GM12878 (cell line): Measurements from ENCODE around the gene CHKA. TPM values are rescaled to one million over a fixed set of nuclear protein-coding genes. Genes with fewer than 3 reads are reported as not detected.

Source experiments
- ATF3 ChIP-seq: IDR thresholded peaks from 2 replicates; pipeline ENCODE4 v1.6.1; 2011; ENCODE audit warnings: low read depth, mild to moderate bottlenecking, low read length, moderate library complexity, borderline replicate concordance; ENCODE audit errors: extremely low read depth
- BCL11A ChIP-seq: IDR thresholded peaks from 2 replicates; pipeline ENCODE4 v1.6.1; 2011; ENCODE audit warnings: low read depth, low read length
- EP300 ChIP-seq, 2 experiments: fragments of 150-350 bp in 1 of 2; IDR thresholded peaks; 2 replicates each; pipeline ENCODE4 v1.6.1; 2011 to 2012; ENCODE audit warnings: low read depth in 2 of 2, low read length in 2 of 2, borderline replicate concordance in 1 of 2, improper control_type of control experiment in 1 of 2, inconsistent platforms in 1 of 2; ENCODE audit not compliant: control insufficient read depth in 1 of 2
- ETV6 ChIP-seq, 2 experiments: fragments of 450-650 bp in 1 of 2; IDR thresholded peaks in 1 of 2; conservative IDR thresholded peaks in 1 of 2; 2 replicates each; pipeline ENCODE4 v1.6.1; 2014; ENCODE audit warnings: antibody characterized with exemption in 1 of 2, borderline replicate concordance in 1 of 2, low read depth in 1 of 2, mild to moderate bottlenecking in 1 of 2, moderate library complexity in 1 of 2
- FOS ChIP-seq: IDR thresholded peaks from 3 replicates; pipeline ENCODE4 v1.6.1; 2011; ENCODE audit warnings: borderline replicate concordance; ENCODE audit not compliant: insufficient read length; ENCODE audit errors: extremely low read depth
- FOXM1 ChIP-seq: IDR thresholded peaks from 2 replicates; pipeline ENCODE4 v1.6.1; 2012; ENCODE audit warnings: low read depth, mild to moderate bottlenecking, inconsistent platforms, low read length, moderate library complexity
- HCFC1 ChIP-seq: fragments of 150-350 bp; IDR thresholded peaks from 2 replicates; pipeline ENCODE4 v1.6.1; 2014; ENCODE audit warnings: low read length
- IKZF2 ChIP-seq, 2 experiments: fragments of 450-650 bp; IDR thresholded peaks; 2 replicates each; pipeline ENCODE4 v1.6.1; 2017; ENCODE audit warnings: mild to moderate bottlenecking in 2 of 2, moderate library complexity in 2 of 2
- JUND ChIP-seq: IDR thresholded peaks from 2 replicates; pipeline ENCODE4 v1.6.1; 2012; ENCODE audit warnings: low read depth, mild to moderate bottlenecking, low read length, improper control_type of control experiment, moderate library complexity
- LARP7 ChIP-seq: fragments of 450-650 bp; IDR thresholded peaks from 2 replicates; pipeline ENCODE4 v1.6.1; 2017; ENCODE audit warnings: mild to moderate bottlenecking
- MXI1 ChIP-seq: fragments of 150-350 bp; IDR thresholded peaks from 2 replicates; pipeline ENCODE4 v1.6.1; 2011; ENCODE audit warnings: low read depth, mild to moderate bottlenecking, inconsistent platforms, low read length, improper control_type of control experiment
- NBN ChIP-seq: fragments of 450-650 bp; IDR thresholded peaks from 2 replicates; pipeline ENCODE4 v1.6.1; 2016
- PAX5 ChIP-seq: IDR thresholded peaks from 2 replicates; pipeline ENCODE4 v1.6.1; 2011; ENCODE audit warnings: low read depth, low read length, borderline replicate concordance
- RUNX3 ChIP-seq: IDR thresholded peaks from 2 replicates; pipeline ENCODE4 v1.6.1; 2012; ENCODE audit warnings: low read length, inconsistent platforms
- SMAD5 ChIP-seq: IDR thresholded peaks from 2 replicates; pipeline ENCODE4 v1.6.1; 2016; ENCODE audit warnings: antibody characterized with exemption, low read depth
- SPI1 ChIP-seq: IDR thresholded peaks from 2 replicates; pipeline ENCODE4 v1.6.1; 2011; ENCODE audit warnings: low read depth, mild to moderate bottlenecking, low read length, moderate library complexity, borderline replicate concordance; ENCODE audit not compliant: insufficient read depth
- SRF ChIP-seq, 2 experiments: IDR thresholded peaks; 2 replicates each; pipeline ENCODE4 v1.6.1; 2011; ENCODE audit warnings: low read depth in 2 of 2, low read length in 2 of 2, mild to moderate bottlenecking in 1 of 2, moderate library complexity in 1 of 2
- STAT1 ChIP-seq: fragments of 450-650 bp; conservative IDR thresholded peaks from 2 replicates; pipeline ENCODE4 v1.6.1; 2014; ENCODE audit warnings: antibody characterized with exemption, mild to moderate bottlenecking
- WRNIP1 ChIP-seq: IDR thresholded peaks from 2 replicates; pipeline ENCODE4 v1.6.1; 2011; ENCODE audit warnings: low read depth, low read length, improper control_type of control experiment, borderline replicate concordance
- ZBTB40 ChIP-seq: fragments of 450-650 bp; IDR thresholded peaks from 2 replicates; pipeline ENCODE4 v1.6.1; 2016; ENCODE audit warnings: mild to moderate bottlenecking, moderate library complexity, borderline replicate concordance
- ZNF592 ChIP-seq: fragments of 450-650 bp; IDR thresholded peaks from 2 replicates; pipeline ENCODE4 v1.6.1; 2017; ENCODE audit warnings: mild to moderate bottlenecking, moderate library complexity
- polyA plus RNA-seq, 11 experiments: library from polyadenylated mRNA; depleted of rRNA in 4 of 11; unstranded in 6 of 11; stranded (reverse) in 5 of 11; fragments of >200 nt; fragmentation: Nextera tagmentation in 4 of 11; fragmentation: Illumina TruSeq in 1 of 11; extraction: Ambion mirVana in 4 of 11; extraction: Trizol in 1 of 11; gene quantifications; 1 replicate in 1 of 11; 2 replicates in 10 of 11; pipeline versions ENCODE4 v1.2.1 to v1.2.3, GENCODE V29; 2011 to 2016; ENCODE audit warnings: inconsistent platforms in 2 of 11, missing spikeins in 2 of 11, low read depth in 1 of 11
- total RNA-seq, 4 experiments: library from RNA; depleted of rRNA in 3 of 4; stranded (reverse); fragments of >200 nt in 3 of 4; fragmentation: Illumina TruSeq in 1 of 4; extraction: Trizol in 1 of 4; gene quantifications; 2 replicates each; pipeline versions ENCODE4 v1.2.1 to v1.2.3, GENCODE V29; 2013 to 2021

CHKA gene
- total and polyA plus RNA-seq, 10 of the 15 experiments (the other 5 are each of a cell fraction or from before 2014, with no cell fraction given), result 5.2 to 29.2 (median 21.2) TPM

GRCh38 chr11:68118706-68119448 is 2.3 kb downstream of the CHKA start (continued):
- TF ChIP-seq FOXM1 (no peak), ZNF592 (no peak), STAT1 (no peak), FOS (no peak), ZBTB40 (no peak), PAX5 (0 out of 2 replicates have a peak, but pooled peaks have one; percentile 29), LARP7 (no peak), ATF3 (no peak), WRNIP1 (no peak), NBN (peak; percentile 81; the same call in 1 of the 2 replicates), HCFC1 (no peak), SRF (IDR thresholded peaks at IDR 0.05; ENCODE audit: low read depth in 2 of 2, low read length in 2 of 2) (peak in 1 of 2 experiments; percentile 75; a peak in 2 of 4 replicates), SMAD5 (no peak), SPI1 (peak; percentile 97), BCL11A (peak; percentile 66; the same call in 1 of the 2 replicates), IKZF2 (IDR thresholded peaks at IDR 0.05) (peak; percentile 66 to 83; a peak in 3 of 4 replicates), JUND (no peak), ETV6 (conservative IDR thresholded peaks at IDR 0.05 in 1 of 2, IDR thresholded peaks at IDR 0.05 in 1 of 2; ENCODE audit: borderline replicate concordance in 1 of 2, low read depth in 1 of 2) (no peak), EP300 (IDR thresholded peaks at IDR 0.05; ENCODE audit: borderline replicate concordance in 1 of 2, control insufficient read depth in 1 of 2, low read depth in 2 of 2, low read length in 2 of 2) (peak in 1 of 2 experiments; percentile 58; a peak in 2 of 4 replicates), MXI1 (no peak), RUNX3 (peak; percentile 67)
